Body of pancreas (tissue), 4 donors: Measurements from ENCODE around the gene TMEM169.

Source experiments
- CTCF ChIP-seq, 7 experiments: fragments of 450-650 bp in 4 of 7; fragments of 200-600 bp in 3 of 7; sonication (generic) in 3 of 7; IDR thresholded peaks; one replicate each; pipeline ENCODE4 v1.5.1; 2016 to 2019; ENCODE audit warnings: antibody characterized with exemption in 7 of 7
- POLR2A ChIP-seq, 3 donors: fragments of 450-650 bp; IDR thresholded peaks; one replicate each; pipeline ENCODE4 v1.6.1; 2016; ENCODE audit warnings: antibody characterized with exemption in 3 of 3, mild to moderate bottlenecking in 2 of 3

GRCh38 chr2:216098421-216099334 lies 17.0 kb downstream of the TMEM169 start:
- TF ChIP-seq POLR2A (IDR thresholded peaks at IDR 0.05) (no peak), CTCF (IDR thresholded peaks at IDR 0.05) (no peak)
